HG02852 (cell line): Measurements from ENCODE around the gene SEPTIN1.
"Not testable (repeated sequence)": the region's sequence is repeated elsewhere in the genome, so short reads cannot be mapped to it uniquely, and the experiment has no call there.

Source experiments
- ATAC-seq: cut with Tn5 transposase; IDR thresholded peaks from one replicate; pipeline ENCODE4 v1.9.1; 2021; ENCODE audit warnings: mild to moderate bottlenecking, moderate library complexity; ENCODE audit not compliant: unreplicated experiment

The SEPTIN1 gene

DNA sequence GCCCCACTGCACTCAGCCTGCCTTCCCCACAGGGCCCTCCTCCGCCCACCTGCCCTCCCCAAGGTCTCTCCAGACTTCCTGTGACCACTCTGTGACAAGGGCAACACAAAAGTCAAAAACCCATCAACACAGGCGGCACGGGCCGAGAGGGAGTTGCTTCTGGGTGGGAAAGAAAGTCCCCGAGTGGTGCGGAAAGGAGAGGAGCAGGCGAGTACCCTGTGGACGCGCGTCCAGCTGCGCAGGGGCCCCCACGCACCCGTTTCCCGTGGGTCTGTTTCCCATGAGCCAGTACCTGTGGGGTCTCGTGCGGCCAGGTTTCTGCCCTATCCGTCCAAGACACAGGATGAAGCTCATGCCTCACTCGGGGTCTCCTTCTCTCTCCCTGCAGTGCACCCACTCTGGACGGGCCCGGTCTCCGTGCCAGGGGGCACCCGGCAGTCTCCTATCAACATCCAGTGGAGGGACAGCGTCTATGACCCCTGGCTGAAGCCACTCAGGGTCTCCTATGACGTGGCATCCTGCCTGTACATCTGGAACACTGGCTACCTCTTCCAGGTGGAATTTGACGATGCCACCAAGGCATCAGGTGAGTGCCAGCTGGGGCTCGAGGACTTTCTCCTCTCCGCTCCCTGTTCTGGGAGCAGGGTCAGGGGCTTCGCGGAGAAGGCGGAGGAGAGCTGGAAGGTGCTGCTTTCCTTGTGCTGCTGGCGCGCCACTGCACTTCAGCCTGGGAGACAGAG lies 39.4 kb downstream of the SEPTIN1 start:
- ATAC-seq: no peak

DNA sequence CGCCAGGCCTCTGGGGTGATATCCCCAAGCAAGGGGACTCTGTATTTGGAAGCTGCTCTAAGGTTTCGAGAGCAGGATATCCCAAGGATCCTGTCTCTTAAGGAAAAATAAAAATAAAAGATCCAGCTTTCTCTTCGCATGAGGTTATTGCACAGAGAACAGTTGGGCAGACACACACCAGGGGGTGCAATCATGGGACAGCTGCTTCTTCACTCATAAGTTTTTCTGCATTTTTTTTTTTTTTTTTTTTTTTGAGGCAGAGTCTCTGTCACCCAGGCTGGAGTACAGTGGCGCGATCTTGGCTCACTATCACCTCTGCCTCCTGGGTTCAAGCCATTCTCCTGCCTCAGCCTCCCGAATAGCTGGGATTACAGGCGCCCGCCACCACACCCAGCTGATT lies 40.4 kb downstream of the SEPTIN1 start:
- not testable (repeated sequence) for ATAC-seq

GRCh38 chr16:30340621-30341020 lies 41.7 kb downstream of the SEPTIN1 start:
- no peak for ATAC-seq

DNA sequence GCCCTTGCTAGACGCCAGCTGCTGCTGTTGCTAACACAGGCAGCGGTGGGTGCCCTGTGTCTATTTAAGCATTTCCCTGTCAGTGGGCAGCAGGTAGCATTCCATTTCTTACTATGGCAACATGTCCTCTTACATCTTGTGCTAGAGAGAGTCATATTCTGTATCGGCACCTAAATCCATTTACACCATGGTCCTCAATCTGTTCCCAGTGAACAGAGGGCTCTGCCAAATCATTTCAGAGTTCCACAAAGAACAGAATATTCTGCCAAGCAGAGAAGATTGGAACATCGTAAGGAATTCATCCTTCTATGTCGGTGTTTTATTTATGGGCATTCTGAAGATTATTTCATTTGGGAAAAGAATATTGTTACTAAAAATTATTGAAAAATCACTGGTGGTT lies 43.6 kb downstream of the SEPTIN1 start:
- ATAC-seq: not testable (repeated sequence)

GRCh38 chr16:30337964-30338357 lies 44.4 kb downstream of the SEPTIN1 start:
- ATAC-seq: not testable (repeated sequence)

DNA sequence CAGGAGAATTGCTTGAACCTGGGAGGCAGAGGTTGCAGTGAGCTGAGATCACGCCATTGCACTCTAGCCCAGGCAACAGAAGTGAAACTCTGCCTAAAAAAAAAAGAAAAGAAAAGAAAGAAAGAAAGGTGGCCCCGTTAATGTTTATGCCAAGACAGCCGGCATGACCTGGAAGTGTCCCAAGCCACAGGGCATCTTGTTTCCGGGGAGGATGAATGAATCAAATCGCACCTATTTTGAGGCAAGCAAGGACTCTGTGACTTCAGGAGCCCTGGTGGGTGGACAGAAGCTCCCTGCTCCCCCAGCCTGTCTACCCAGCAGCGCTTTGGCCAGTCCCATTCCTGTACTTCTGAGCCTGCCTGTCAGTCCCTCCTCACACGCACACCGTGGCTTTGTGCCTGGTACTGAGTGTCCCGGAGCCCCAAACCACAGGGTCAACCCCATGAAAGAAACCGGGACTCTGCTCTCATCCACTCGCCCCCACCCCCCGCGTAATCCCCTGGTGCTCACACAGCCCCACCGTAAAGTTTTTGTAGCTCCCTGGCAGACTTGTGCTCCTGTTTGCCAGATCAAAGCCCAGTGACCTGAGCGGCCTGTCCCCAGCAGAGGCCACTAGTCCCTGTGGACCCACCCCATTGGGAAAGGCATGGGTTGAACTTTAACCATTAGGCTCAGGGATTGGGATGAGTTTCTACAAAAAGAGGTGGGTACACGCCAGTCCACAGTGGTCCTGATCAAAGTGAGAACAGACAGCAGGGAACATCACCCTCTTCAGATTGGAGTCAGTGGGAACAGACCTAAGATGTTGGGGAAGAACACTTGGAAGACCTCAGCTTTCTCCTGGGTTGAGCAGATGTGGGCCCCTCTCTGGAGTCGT lies 46.5 kb downstream of the SEPTIN1 start:
- no peak for ATAC-seq

GRCh38 chr16:30335028-30335597 lies 47.2 kb downstream of the SEPTIN1 start:
- ATAC-seq: peak; percentile 75

DNA sequence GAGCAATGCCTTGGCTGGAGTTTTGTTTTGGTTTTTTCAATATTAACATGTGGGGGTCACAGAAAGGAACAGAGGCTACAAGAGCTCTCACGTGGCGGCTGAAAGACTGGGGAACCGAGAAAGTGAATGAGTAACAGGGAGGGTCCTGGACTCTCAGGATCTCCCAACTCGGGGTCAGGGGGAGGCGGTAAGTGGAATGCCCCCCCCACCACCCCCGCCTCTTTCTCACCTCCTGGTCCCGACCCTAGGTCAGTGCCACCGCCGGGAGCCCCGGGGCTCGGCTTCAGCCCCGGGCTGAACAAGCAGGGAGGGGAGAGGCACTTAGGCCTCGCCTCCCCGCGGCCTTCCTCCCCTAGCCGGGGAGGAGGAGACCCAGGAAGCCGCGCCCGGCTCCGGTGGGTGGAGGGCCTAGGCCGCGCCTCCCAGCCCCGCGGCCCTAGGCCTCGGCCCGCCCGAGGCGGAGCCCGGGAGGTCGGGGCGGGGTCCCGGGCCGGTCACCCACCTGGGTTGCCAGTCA lies 47.8 kb downstream of the SEPTIN1 start:
- ATAC-seq: peak; percentile 85
